Esophagus squamous epithelium (tissue), 4 donors: ENCODE results near the gene ATP12A.

ENCODE experiments used
- POLR2A ChIP-seq, 4 donors: fragments of 450-650 bp; IDR thresholded peaks; one replicate each; pipeline ENCODE4 v1.6.1; 2017; ENCODE audit warnings: antibody characterized with exemption in 4 of 4, mild to moderate bottlenecking in 4 of 4, moderate library complexity in 3 of 4
- TF ChIP-seq, protein P1 (sequence below), 6 experiments: fragments of 450-650 bp in 4 of 6; fragments of 200-600 bp in 2 of 6; sonication (generic) in 2 of 6; IDR thresholded peaks; one replicate each; pipeline ENCODE4 v1.5.1; 2016 to 2019; ENCODE audit warnings: antibody characterized with exemption in 6 of 6, mild to moderate bottlenecking in 4 of 6, moderate library complexity in 4 of 6

GRCh38 chr13:24687611-24688010, 7.4 kb downstream of the ATP12A start:
- TF ChIP-seq POLR2A (IDR thresholded peaks at IDR 0.05): no peak
- TF ChIP-seq, protein P1, sequence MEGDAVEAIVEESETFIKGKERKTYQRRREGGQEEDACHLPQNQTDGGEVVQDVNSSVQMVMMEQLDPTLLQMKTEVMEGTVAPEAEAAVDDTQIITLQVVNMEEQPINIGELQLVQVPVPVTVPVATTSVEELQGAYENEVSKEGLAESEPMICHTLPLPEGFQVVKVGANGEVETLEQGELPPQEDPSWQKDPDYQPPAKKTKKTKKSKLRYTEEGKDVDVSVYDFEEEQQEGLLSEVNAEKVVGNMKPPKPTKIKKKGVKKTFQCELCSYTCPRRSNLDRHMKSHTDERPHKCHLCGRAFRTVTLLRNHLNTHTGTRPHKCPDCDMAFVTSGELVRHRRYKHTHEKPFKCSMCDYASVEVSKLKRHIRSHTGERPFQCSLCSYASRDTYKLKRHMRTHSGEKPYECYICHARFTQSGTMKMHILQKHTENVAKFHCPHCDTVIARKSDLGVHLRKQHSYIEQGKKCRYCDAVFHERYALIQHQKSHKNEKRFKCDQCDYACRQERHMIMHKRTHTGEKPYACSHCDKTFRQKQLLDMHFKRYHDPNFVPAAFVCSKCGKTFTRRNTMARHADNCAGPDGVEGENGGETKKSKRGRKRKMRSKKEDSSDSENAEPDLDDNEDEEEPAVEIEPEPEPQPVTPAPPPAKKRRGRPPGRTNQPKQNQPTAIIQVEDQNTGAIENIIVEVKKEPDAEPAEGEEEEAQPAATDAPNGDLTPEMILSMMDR (IDR thresholded peaks at IDR 0.05): no peak
